Memory B cell (primary cell): Measurements from ENCODE around the gene MYF6.
"Not testable (repeated sequence)": the region's sequence is repeated elsewhere in the genome, so short reads cannot be mapped to it uniquely, and the experiment has no call there.

Experiments
- ATAC-seq: fragments of 150-1000 bp; cut with Tn5 transposase; 2 replicates; pipeline ENCODE4 v1.10.0; 2021; ENCODE audit warnings: low read depth, mild to moderate bottlenecking, moderate library complexity
- DNase-seq, 2 donors: peaks; one replicate each; pipeline ENCODE4 v3.0.0; 2022; ENCODE audit warnings: low spot score in 2 of 2
- H3K27ac Mint-ChIP-seq: one replicate; pipeline ENCODE4 v1.8.0; 2022; ENCODE audit warnings: mild to moderate bottlenecking, moderate library complexity, mixed read lengths
- H3K27me3 Mint-ChIP-seq: one replicate; pipeline ENCODE4 v1.8.0; 2022; ENCODE audit warnings: mixed read lengths
- H3K36me3 Mint-ChIP-seq: one replicate; pipeline ENCODE4 v1.8.0; 2022; ENCODE audit warnings: mild to moderate bottlenecking, mixed read lengths
- H3K4me1 Mint-ChIP-seq: one replicate; pipeline ENCODE4 v1.8.0; 2022; ENCODE audit warnings: mixed read lengths
- H3K4me3 Mint-ChIP-seq: one replicate; pipeline ENCODE4 v1.8.0; 2022; ENCODE audit warnings: mild to moderate bottlenecking, moderate library complexity, mixed read lengths
- H3K9me3 Mint-ChIP-seq: one replicate; pipeline ENCODE4 v1.8.0; 2022; ENCODE audit warnings: mixed read lengths

Gene MYF6

GRCh38 chr12:80707126-80707829 lies at the start of gene MYF6:
Gene MYF6, plus strand, starts transcription at chr12:80707634. Its CDS starts 86 bp downstream, at chr12:80707720.
- Mint-ChIP-seq H3K9me3 (peaks cover 2% of the 10 kb centered on the region), H3K27ac (no peak within 1 kb of the TSS), H3K27me3 (peaks cover 7% of the 10 kb centered on the region), H3K4me1 (peaks cover 6% of the 10 kb centered on the region), H3K4me3 (no peak within 1 kb of the TSS), H3K36me3 (no peaks in the 10 kb centered on the region)
- no peak for ATAC-seq
- no peak for DNase-seq

- Mint-ChIP-seq H3K36me3 (no peaks in the 10 kb centered on the region), H3K27ac (no peak overlapping the region), H3K9me3 (peaks cover 2% of the 10 kb centered on the region), H3K27me3 (no peaks in the 10 kb centered on the region), H3K4me1 (no peaks in the 10 kb centered on the region), H3K4me3 (no peak overlapping the region)
- DNase-seq (no peak), ATAC-seq (no peak)
Measured at GRCh38 chr12:80659512-80660063, 47.8 kb upstream of the MYF6 start.

GRCh38 chr12:80662586-80662985 lies 44.8 kb upstream of the MYF6 start:
- no peak overlapping the region for H3K4me3 Mint-ChIP-seq
- H3K27me3 Mint-ChIP-seq: no peaks in the 10 kb centered on the region
- no peak overlapping the region for H3K27ac Mint-ChIP-seq
- ATAC-seq (no peak), DNase-seq (no peak)
- H3K4me1 Mint-ChIP-seq: no peaks in the 10 kb centered on the region
- no peaks in the 10 kb centered on the region for H3K9me3 Mint-ChIP-seq
- H3K36me3 Mint-ChIP-seq: no peaks in the 10 kb centered on the region

GRCh38 chr12:80670214-80670613 lies 37.2 kb upstream of the MYF6 start:
- Mint-ChIP-seq H3K36me3 (no peaks in the 10 kb centered on the region), H3K27me3 (no peaks in the 10 kb centered on the region), H3K27ac (no peak overlapping the region), H3K4me3 (no peak overlapping the region), H3K4me1 (no peaks in the 10 kb centered on the region), H3K9me3 (peaks cover 2% of the 10 kb centered on the region)
- ATAC-seq: no peak
- DNase-seq: no peak

GRCh38 chr12:80676042-80676636 lies 31.3 kb upstream of the MYF6 start:
- not testable (repeated sequence) for ATAC-seq, DNase-seq, H3K4me1 Mint-ChIP-seq, H3K27me3 Mint-ChIP-seq, H3K4me3 Mint-ChIP-seq, H3K36me3 Mint-ChIP-seq, H3K27ac Mint-ChIP-seq, H3K9me3 Mint-ChIP-seq

- no peaks in the 10 kb centered on the region for H3K9me3 Mint-ChIP-seq
- ATAC-seq: no peak
- H3K27me3 Mint-ChIP-seq: no peaks in the 10 kb centered on the region
- H3K4me1 Mint-ChIP-seq: no peaks in the 10 kb centered on the region
- no peak overlapping the region for H3K4me3 Mint-ChIP-seq
- DNase-seq: no peak
- H3K36me3 Mint-ChIP-seq: no peaks in the 10 kb centered on the region
- no peak overlapping the region for H3K27ac Mint-ChIP-seq
Measured at GRCh38 chr12:80676856-80677255, 30.6 kb upstream of the MYF6 start.

GRCh38 chr12:80677994-80678393 lies 29.4 kb upstream of the MYF6 start:
- no peaks in the 10 kb centered on the region for H3K27me3 Mint-ChIP-seq
- H3K27ac Mint-ChIP-seq: no peak overlapping the region
- H3K9me3 Mint-ChIP-seq: no peaks in the 10 kb centered on the region
- no peaks in the 10 kb centered on the region for H3K4me1 Mint-ChIP-seq
- no peak overlapping the region for H3K4me3 Mint-ChIP-seq
- DNase-seq: no peak
- ATAC-seq: no peak
- no peaks in the 10 kb centered on the region for H3K36me3 Mint-ChIP-seq

- ATAC-seq (no peak), DNase-seq (no peak)
- Mint-ChIP-seq H3K27ac (no peak overlapping the region), H3K36me3 (no peaks in the 10 kb centered on the region), H3K9me3 (no peaks in the 10 kb centered on the region), H3K4me1 (no peaks in the 10 kb centered on the region), H3K27me3 (no peaks in the 10 kb centered on the region), H3K4me3 (no peak overlapping the region)
Measured at GRCh38 chr12:80679346-80680131, 27.9 kb upstream of the MYF6 start.

GRCh38 chr12:80681287-80681686 lies 26.1 kb upstream of the MYF6 start:
- H3K27me3 Mint-ChIP-seq: no peaks in the 10 kb centered on the region
- DNase-seq (no peak), ATAC-seq (no peak)
- no peaks in the 10 kb centered on the region for H3K36me3 Mint-ChIP-seq
- H3K4me1 Mint-ChIP-seq: no peaks in the 10 kb centered on the region
- no peaks in the 10 kb centered on the region for H3K9me3 Mint-ChIP-seq
- no peak overlapping the region for H3K4me3 Mint-ChIP-seq
- no peak overlapping the region for H3K27ac Mint-ChIP-seq

- no peaks in the 10 kb centered on the region for H3K9me3 Mint-ChIP-seq
- H3K4me3 Mint-ChIP-seq: no peak overlapping the region
- no peak overlapping the region for H3K27ac Mint-ChIP-seq
- no peaks in the 10 kb centered on the region for H3K27me3 Mint-ChIP-seq
- ATAC-seq (no peak), DNase-seq (no peak)
- H3K36me3 Mint-ChIP-seq: no peaks in the 10 kb centered on the region
- H3K4me1 Mint-ChIP-seq: no peaks in the 10 kb centered on the region
Measured at GRCh38 chr12:80681786-80682185, 25.6 kb upstream of the MYF6 start.

- Mint-ChIP-seq H3K36me3 (no peaks in the 10 kb centered on the region), H3K4me1 (no peaks in the 10 kb centered on the region), H3K9me3 (no peaks in the 10 kb centered on the region), H3K4me3 (no peak overlapping the region), H3K27ac (no peak overlapping the region), H3K27me3 (no peaks in the 10 kb centered on the region)
- DNase-seq: no peak
- ATAC-seq: no peak
Measured at GRCh38 chr12:80684077-80684495, 23.3 kb upstream of the MYF6 start.

- H3K9me3 Mint-ChIP-seq: no peaks in the 10 kb centered on the region
- no peaks in the 10 kb centered on the region for H3K4me1 Mint-ChIP-seq
- no peak overlapping the region for H3K4me3 Mint-ChIP-seq
- no peak overlapping the region for H3K27ac Mint-ChIP-seq
- no peaks in the 10 kb centered on the region for H3K27me3 Mint-ChIP-seq
- no peaks in the 10 kb centered on the region for H3K36me3 Mint-ChIP-seq
- ATAC-seq (no peak), DNase-seq (no peak)
Measured at GRCh38 chr12:80690090-80690489, 17.3 kb upstream of the MYF6 start.

- Mint-ChIP-seq H3K4me1 (no peaks in the 10 kb centered on the region), H3K36me3 (no peaks in the 10 kb centered on the region), H3K27me3 (no peaks in the 10 kb centered on the region), H3K9me3 (no peaks in the 10 kb centered on the region), H3K27ac (no peak overlapping the region), H3K4me3 (no peak overlapping the region)
- DNase-seq (no peak), ATAC-seq (no peak)
Measured at GRCh38 chr12:80690513-80690912, 16.9 kb upstream of the MYF6 start.

GRCh38 chr12:80692114-80692513 lies 15.3 kb upstream of the MYF6 start:
- Mint-ChIP-seq H3K36me3 (no peaks in the 10 kb centered on the region), H3K27me3 (no peaks in the 10 kb centered on the region), H3K4me3 (no peak overlapping the region), H3K4me1 (no peaks in the 10 kb centered on the region), H3K9me3 (no peaks in the 10 kb centered on the region), H3K27ac (no peak overlapping the region)
- ATAC-seq: no peak
- no peak for DNase-seq
